Measurements from ENCODE around the gene ABR. TPM values are rescaled to one million over a fixed set of nuclear protein-coding genes. Genes with fewer than 3 reads are reported as not detected.

Gene ABR
- total and polyA plus RNA-seq, 2 of the 13 experiments (the other 11 are each of a cell fraction or from before 2014, with no cell fraction given): 12.4 to 40.4 TPM

- TF ChIP-seq, protein P1, sequence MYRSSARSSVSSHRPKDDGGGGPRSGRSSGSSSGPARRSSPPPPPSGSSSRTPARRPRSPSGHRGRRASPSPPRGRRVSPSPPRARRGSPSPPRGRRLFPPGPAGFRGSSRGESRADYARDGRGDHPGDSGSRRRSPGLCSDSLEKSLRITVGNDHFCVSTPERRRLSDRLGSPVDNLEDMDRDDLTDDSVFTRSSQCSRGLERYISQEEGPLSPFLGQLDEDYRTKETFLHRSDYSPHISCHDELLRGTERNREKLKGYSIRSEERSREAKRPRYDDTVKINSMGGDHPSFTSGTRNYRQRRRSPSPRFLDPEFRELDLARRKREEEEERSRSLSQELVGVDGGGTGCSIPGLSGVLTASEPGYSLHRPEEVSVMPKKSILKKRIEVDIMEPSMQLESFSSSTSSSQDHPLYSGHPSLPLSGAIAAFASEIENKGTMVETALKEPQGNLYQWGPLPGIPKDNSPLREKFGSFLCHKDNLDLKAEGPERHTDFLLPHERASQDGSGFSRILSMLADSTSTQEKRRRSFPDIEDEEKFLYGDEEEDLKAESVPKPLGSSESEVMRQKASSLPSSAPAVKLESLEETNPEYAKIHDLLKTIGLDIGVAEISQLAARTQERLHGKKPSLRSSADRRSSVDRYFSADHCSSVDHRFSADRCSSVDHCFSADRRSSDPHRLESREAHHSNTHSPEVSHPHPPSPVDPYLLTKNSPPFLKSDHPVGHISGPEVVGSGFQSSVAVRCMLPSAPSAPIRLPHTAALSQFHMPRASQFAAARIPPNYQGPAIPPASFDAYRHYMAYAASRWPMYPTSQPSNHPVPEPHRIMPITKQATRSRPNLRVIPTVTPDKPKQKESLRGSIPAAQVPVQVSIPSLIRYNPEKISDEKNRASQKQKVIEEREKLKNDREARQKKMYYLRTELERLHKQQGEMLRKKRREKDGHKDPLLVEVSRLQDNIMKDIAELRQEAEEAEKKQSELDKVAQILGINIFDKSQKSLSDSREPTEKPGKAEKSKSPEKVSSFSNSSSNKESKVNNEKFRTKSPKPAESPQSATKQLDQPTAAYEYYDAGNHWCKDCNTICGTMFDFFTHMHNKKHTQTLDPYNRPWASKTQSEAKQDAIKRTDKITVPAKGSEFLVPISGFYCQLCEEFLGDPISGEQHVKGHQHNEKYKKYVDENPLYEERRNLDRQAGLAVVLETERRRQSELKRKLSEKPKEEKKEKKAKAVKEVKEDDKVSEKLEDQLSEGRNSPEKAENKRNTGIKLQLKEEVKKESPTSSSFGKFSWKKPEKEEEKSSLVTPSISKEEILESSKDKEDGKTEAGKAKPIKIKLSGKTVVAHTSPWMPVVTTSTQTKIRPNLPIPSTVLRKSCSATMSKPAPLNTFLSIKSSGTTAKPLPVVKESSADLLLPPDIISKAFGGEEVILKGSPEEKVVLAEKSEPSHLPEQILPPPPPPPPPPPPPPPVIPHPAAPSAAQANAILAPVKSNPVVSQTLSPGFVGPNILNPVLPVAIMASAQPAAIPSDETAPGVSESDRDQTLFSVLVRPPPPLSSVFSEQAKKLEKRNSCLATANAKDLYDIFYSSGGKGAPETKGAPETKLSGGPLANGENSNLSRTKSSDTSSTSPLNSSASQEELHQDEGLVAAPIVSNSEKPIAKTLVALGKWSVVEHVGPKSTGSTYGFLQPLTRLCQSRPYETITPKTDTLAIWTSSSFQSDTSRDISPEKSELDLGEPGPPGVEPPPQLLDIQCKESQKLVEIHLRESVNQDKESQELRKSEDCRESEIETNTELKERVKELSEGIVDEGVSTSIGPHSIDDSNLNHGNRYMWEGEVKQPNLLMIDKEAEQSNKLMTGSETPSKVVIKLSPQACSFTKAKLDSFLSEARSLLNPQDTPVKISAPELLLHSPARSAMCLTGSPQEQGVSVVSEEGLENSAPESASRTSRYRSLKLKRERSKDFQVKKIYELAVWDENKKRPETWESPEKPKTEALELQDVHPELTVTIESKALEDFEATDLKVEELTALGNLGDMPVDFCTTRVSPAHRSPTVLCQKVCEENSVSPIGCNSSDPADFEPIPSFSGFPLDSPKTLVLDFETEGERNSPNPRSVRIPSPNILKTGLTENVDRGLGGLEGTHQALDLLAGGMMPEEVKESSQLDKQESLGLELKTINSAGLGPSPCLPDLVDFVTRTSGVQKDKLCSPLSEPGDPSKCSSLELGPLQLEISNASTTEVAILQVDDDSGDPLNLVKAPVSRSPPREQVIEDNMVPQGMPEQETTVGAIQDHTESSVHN (CRISPR knock-in tag; IDR thresholded peaks at IDR 0.05): no peak
- no peak for TF ChIP-seq ZNF558 (CRISPR knock-in tag; IDR thresholded peaks at IDR 0.05; ENCODE audit: borderline replicate concordance)
- TF ChIP-seq ZBTB40 (IDR thresholded peaks at IDR 0.05): no peak
- TF ChIP-seq ZBTB40 (CRISPR knock-in tag; IDR thresholded peaks at IDR 0.05): no peak
- TF ChIP-seq GZF1 (CRISPR knock-in tag; IDR thresholded peaks at IDR 0.05): no peak
- TF ChIP-seq NCOA1 (CRISPR knock-in tag; IDR thresholded peaks at IDR 0.05): no peak
- TF ChIP-seq ZNF598 (CRISPR knock-in tag; IDR thresholded peaks at IDR 0.05; ENCODE audit: borderline replicate concordance): no peak
- TF ChIP-seq CREB1 (IDR thresholded peaks at IDR 0.05): no peak
- TF ChIP-seq CREB1 (CRISPR knock-in tag; IDR thresholded peaks at IDR 0.05): 0 out of 2 replicates have a peak, but pooled peaks have one; percentile 1
- TF ChIP-seq ZNF619 (CRISPR knock-in tag; IDR thresholded peaks at IDR 0.05): no peak
These were observed 198.5 kb downstream of the ABR start (continued) for GRCh38 chr17:981292-981658.
